K562 (cell line): ENCODE data around the gene ZFYVE1. TPM values are rescaled to one million over a fixed set of nuclear protein-coding genes. Genes with fewer than 3 reads are reported as not detected.

Source experiments
- FIP1L1 ChIP-seq: fragments of 200-400 bp; formaldehyde crosslinking; IDR thresholded peaks from 2 replicates; pipeline ENCODE4 v1.6.1; 2018; ENCODE audit warnings: mild to moderate bottlenecking, low read depth, low read length; ENCODE audit not compliant: poor library complexity, severe bottlenecking
- GTF2E2 ChIP-seq: fragments of 200-800 bp; sonication (Bioruptor generic); IDR thresholded peaks from 2 replicates; pipeline ENCODE4 v1.6.1; 2016; ENCODE audit warnings: missing genetic modification characterization, missing compliant biosample characterization
- ILF3 ChIP-seq: fragments of 450-650 bp; IDR thresholded peaks from 2 replicates; pipeline ENCODE4 v1.6.1; 2018; ENCODE audit warnings: antibody characterized with exemption, mild to moderate bottlenecking, moderate library complexity, borderline replicate concordance
- KAT7 ChIP-seq: sonication (generic); formaldehyde crosslinking; IDR thresholded peaks from 2 replicates; pipeline ENCODE4 v1.8.0; 2022; ENCODE audit warnings: missing genetic modification reagents, mild to moderate bottlenecking, borderline replicate concordance
- NBN ChIP-seq: fragments of 450-650 bp; IDR thresholded peaks from 2 replicates; pipeline ENCODE4 v1.6.1; 2016; ENCODE audit warnings: low read depth, mild to moderate bottlenecking
- POLR2H ChIP-seq: IDR thresholded peaks from 2 replicates; pipeline ENCODE4 v1.6.1; 2016; ENCODE audit warnings: missing genetic modification characterization, low read depth, mild to moderate bottlenecking, control low read depth, missing compliant biosample characterization, moderate library complexity
- THRAP3 ChIP-seq: fragments of 450-650 bp; IDR thresholded peaks from 2 replicates; pipeline ENCODE4 v1.6.1; 2016; ENCODE audit warnings: mild to moderate bottlenecking, inconsistent platforms, borderline replicate concordance
- XRCC3 ChIP-seq: fragments of 450-650 bp; IDR thresholded peaks from 2 replicates; pipeline ENCODE4 v1.6.1; 2017; ENCODE audit warnings: mild to moderate bottlenecking, moderate library complexity
- ZBTB40 ChIP-seq, 2 experiments: fragments of 450-650 bp in 1 of 2; sonication (generic) in 1 of 2; formaldehyde crosslinking in 1 of 2; IDR thresholded peaks; 2 replicates each; pipeline versions ENCODE4 v1.7.1 to v1.9.0; 2016 to 2022; ENCODE audit warnings: inconsistent platforms in 1 of 2, mild to moderate bottlenecking in 1 of 2, missing genetic modification reagents in 1 of 2
- ZMIZ1 ChIP-seq, 2 experiments: fragments of 150-350 bp in 1 of 2; IDR thresholded peaks; 2 replicates each; pipeline ENCODE4 v1.6.1; 2012 to 2016; ENCODE audit warnings: low read depth in 2 of 2, low read length in 2 of 2, mild to moderate bottlenecking in 1 of 2, moderate library complexity in 1 of 2
- ZNF436 ChIP-seq: fragments of 250-450, 450-650 bp; sonication (Bioruptor Pico); formaldehyde crosslinking; IDR thresholded peaks from 2 replicates; pipeline ENCODE4 v1.7.0; 2020; ENCODE audit warnings: mild to moderate bottlenecking
- ZNF584 ChIP-seq: fragments of 200-800 bp; sonication (Bioruptor generic); IDR thresholded peaks from 2 replicates; pipeline ENCODE4 v1.6.1; 2016; ENCODE audit warnings: low read depth, mild to moderate bottlenecking, missing genetic modification characterization, missing compliant biosample characterization
- ZNF717 ChIP-seq: fragments of 250-450 bp; sonication (Bioruptor Pico); IDR thresholded peaks from 2 replicates; pipeline ENCODE4 v1.5.0; 2021
- polyA plus RNA-seq, 8 experiments: library from polyadenylated mRNA; depleted of rRNA in 4 of 8; stranded (reverse) in 5 of 8; unstranded in 3 of 8; fragments of >200 nt; fragmentation: Nextera tagmentation in 2 of 8; fragmentation: Illumina TruSeq in 1 of 8; extraction: Ambion mirVana in 2 of 8; extraction: Trizol in 1 of 8; gene quantifications; 2 replicates each; pipeline versions ENCODE4 v1.2.1 to v1.2.3, GENCODE V29; 2011 to 2014; ENCODE audit warnings: inconsistent platforms in 1 of 8, missing spikeins in 1 of 8
- total RNA-seq, 7 experiments: library from RNA; depleted of rRNA in 6 of 7; stranded (reverse); fragments of >200 nt in 6 of 7; fragmentation: Illumina TruSeq in 2 of 7; extraction: Trizol in 2 of 7; gene quantifications; 2 replicates each; pipeline versions ENCODE4 v1.2.1 to v1.2.3, GENCODE V29; 2011 to 2021; ENCODE audit warnings: low replicate concordance in 1 of 7

The ZFYVE1 gene
- total and polyA plus RNA-seq, 9 of the 15 experiments (the other 6 are each of a cell fraction or from before 2014, with no cell fraction given) = 0.62 to 5.5 (median 3.4) TPM

- TF ChIP-seq ZBTB40 (IDR thresholded peaks at IDR 0.05) = no peak
- 0 out of 2 replicates have a peak, but pooled peaks have one; percentile 46 for TF ChIP-seq ZBTB40 (CRISPR knock-in tag; IDR thresholded peaks at IDR 0.05)
- no peak for TF ChIP-seq XRCC3
- TF ChIP-seq KAT7 (CRISPR knock-in tag) = 0 out of 2 replicates have a peak, but pooled peaks have one; percentile 47
- TF ChIP-seq ZNF717 (CRISPR knock-in tag) = no peak
- TF ChIP-seq NBN = no peak
- TF ChIP-seq ZMIZ1 (IDR thresholded peaks at IDR 0.05; ENCODE audit: low read depth in 2 of 2, low read length in 2 of 2) = no peak
- TF ChIP-seq ZNF584 (CRISPR knock-in tag) = no peak
- TF ChIP-seq POLR2H = peak; percentile 40; the same call in 1 of the 2 replicates
- no peak for TF ChIP-seq FIP1L1
- no peak for TF ChIP-seq THRAP3
- no peak for TF ChIP-seq ZNF436 (CRISPR knock-in tag)
- peak; percentile 65; the same call in 1 of the 2 replicates for TF ChIP-seq GTF2E2 (tag)
- no peak for TF ChIP-seq ILF3
Observed at GRCh38 chr14:72925171-72925759, 101.6 kb downstream of the ZFYVE1 start (continued).
